Neural progenitor cell (in vitro differentiated cells): ENCODE results near the gene ERICH2. TPM values are rescaled to one million over a fixed set of nuclear protein-coding genes. Genes with fewer than 3 reads are reported as not detected.

Source experiments
- DNase-seq: peaks from one replicate; pipeline ENCODE4 v3.0.0-alpha.2; 2016; ENCODE audit warnings: low spot score
- H2AFZ ChIP-seq: fragments of 200-600 bp; sonication (generic); replicated peaks from 2 replicates; pipeline ENCODE4 v1.6.1; 2016; ENCODE audit warnings: antibody characterized with exemption
- H3F3A ChIP-seq: fragments of 200-600 bp; sonication (generic); 2 replicates; pipeline ENCODE4 v1.6.1; 2016; ENCODE audit warnings: antibody characterized with exemption, low read depth
- H3K27ac ChIP-seq: fragments of 200-600 bp; sonication (generic); 2 replicates; pipeline ENCODE4 v1.5.1; 2016; ENCODE audit warnings: mild to moderate bottlenecking
- H3K27me3 ChIP-seq: fragments of 200-600 bp; sonication (generic); 2 replicates; pipeline ENCODE4 v1.6.1; 2016; ENCODE audit warnings: mild to moderate bottlenecking, moderate library complexity
- H3K36me3 ChIP-seq: fragments of 200-600 bp; sonication (generic); 2 replicates; pipeline ENCODE4 v1.5.1; 2016
- H3K4me1 ChIP-seq: fragments of 200-600 bp; sonication (generic); 2 replicates; pipeline ENCODE4 v1.6.1; 2016; ENCODE audit warnings: mixed run types
- H3K4me2 ChIP-seq: fragments of 200-600 bp; sonication (generic); 2 replicates; pipeline ENCODE4 v1.6.1; 2016
- H3K4me3 ChIP-seq: fragments of 200-600 bp; sonication (generic); 2 replicates; pipeline ENCODE4 v1.5.1; 2016
- H3K79me2 ChIP-seq: fragments of 200-600 bp; sonication (generic); 2 replicates; pipeline ENCODE4 v1.6.1; 2016; ENCODE audit warnings: low read depth
- H3K9ac ChIP-seq: fragments of 200-600 bp; sonication (generic); 2 replicates; pipeline ENCODE4 v1.6.1; 2016
- H3K9me3 ChIP-seq: fragments of 200-600 bp; sonication (generic); 2 replicates; pipeline ENCODE4 v1.5.1; 2016; ENCODE audit warnings: low read depth
- H4K20me1 ChIP-seq: fragments of 200-600 bp; sonication (generic); 2 replicates; pipeline ENCODE4 v1.6.1; 2016; ENCODE audit warnings: low read depth
- H3K27ac Mint-ChIP-seq: 3 replicates; pipeline ENCODE4 v1.8.0; 2021; ENCODE audit warnings: mixed read lengths
- H3K27me3 Mint-ChIP-seq: 2 replicates; pipeline ENCODE4 v1.8.0; 2022; ENCODE audit warnings: low read depth, mild to moderate bottlenecking, inconsistent platforms, moderate library complexity, mixed read lengths; ENCODE audit not compliant: insufficient read depth
- H3K36me3 Mint-ChIP-seq: 3 replicates; pipeline ENCODE4 v1.8.0; 2021; ENCODE audit warnings: mixed read lengths
- H3K4me1 Mint-ChIP-seq: 3 replicates; pipeline ENCODE4 v1.8.0; 2021; ENCODE audit warnings: mixed read lengths
- H3K4me3 Mint-ChIP-seq: 3 replicates; pipeline ENCODE4 v1.8.0; 2021; ENCODE audit warnings: mild to moderate bottlenecking, moderate library complexity, mixed read lengths
- H3K9me3 Mint-ChIP-seq: 3 replicates; pipeline ENCODE4 v1.8.0; 2020; ENCODE audit warnings: mixed read lengths
- EZH2 ChIP-seq: fragments of 200-600 bp; sonication (generic); IDR thresholded peaks from 2 replicates; pipeline ENCODE4 v1.6.1; 2017; ENCODE audit warnings: antibody characterized with exemption, mild to moderate bottlenecking, moderate library complexity
- EZH2phosphoT487 ChIP-seq: fragments of 200-600 bp; sonication (generic); IDR thresholded peaks from 2 replicates; pipeline ENCODE4 v1.6.1; 2017; ENCODE audit warnings: antibody characterized with exemption
- total RNA-seq: library from RNA; depleted of rRNA; stranded (reverse); fragments of >200 nt; gene quantifications from 2 replicates; pipeline ENCODE4 v1.2.3, GENCODE V29; 2015; ENCODE audit warnings: low replicate concordance
- TF ChIP-seq, protein P1 (sequence below): fragments of 200-600 bp; sonication (generic); IDR thresholded peaks from 2 replicates; pipeline ENCODE4 v1.5.1; 2017; ENCODE audit warnings: antibody characterized with exemption, mild to moderate bottlenecking

Gene ERICH2
- total RNA-seq, 1 donor from 2014 or later, result 2.7 TPM

DNA sequence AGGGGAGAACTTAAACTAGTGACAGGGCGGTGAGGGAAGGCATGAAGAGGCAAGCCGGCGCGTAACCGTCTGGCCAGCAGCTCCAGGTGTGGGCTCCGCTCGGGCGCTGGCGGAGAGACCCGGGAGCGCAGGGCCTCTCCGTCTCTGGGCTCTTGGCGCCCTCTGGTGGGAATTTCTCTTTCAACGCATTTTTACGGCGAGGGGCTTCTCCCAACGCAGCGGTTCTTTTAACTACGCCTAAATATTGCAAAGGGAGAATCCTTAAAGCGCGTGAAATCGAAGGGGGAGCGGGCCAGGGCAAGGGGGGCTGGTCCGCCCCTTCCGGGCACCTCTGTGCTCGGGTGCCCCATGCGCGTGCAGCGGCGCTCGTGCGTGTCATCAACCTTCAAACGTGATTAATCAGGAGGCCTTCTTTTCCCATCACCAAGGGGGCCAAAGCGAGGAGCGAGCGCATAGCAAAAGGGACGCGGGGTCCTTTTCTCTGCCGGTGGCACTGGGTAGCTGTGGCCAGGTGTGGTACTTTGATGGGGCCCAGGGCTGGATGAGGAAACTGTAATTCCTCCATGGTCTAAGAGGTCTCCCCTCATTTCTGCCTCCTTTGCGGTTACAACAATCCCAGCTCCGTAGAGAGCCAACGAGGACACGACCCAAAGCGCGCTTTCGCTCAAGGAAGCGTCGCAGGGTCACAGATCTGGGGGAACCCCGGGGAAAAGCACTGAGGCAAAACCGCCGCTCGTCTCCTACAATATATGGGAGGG, 45.7 kb downstream of the ERICH2 start:
- Histone ChIP-seq H2AFZ (peak overlapping the region; percentile 80), H3K4me3 (peak overlapping the region; percentile 60), H3K4me2 (peak overlapping the region; percentile 96), H3K79me2 (no peaks in the 10 kb centered on the region), H3F3A (peaks cover 78% of the 10 kb centered on the region), H3K27ac (no peak overlapping the region), H3K9me3 (no peaks in the 10 kb centered on the region), H3K36me3 (no peaks in the 10 kb centered on the region), H3K27me3 (peaks cover 81% of the 10 kb centered on the region), H3K4me1 (peaks cover 51% of the 10 kb centered on the region), H4K20me1 (peaks cover 34% of the 10 kb centered on the region), H3K9ac (no peak overlapping the region)
- Mint-ChIP-seq H3K27ac (no peak overlapping the region), H3K27me3 (peaks cover 75% of the 10 kb centered on the region), H3K9me3 (no peaks in the 10 kb centered on the region), H3K4me3 (peak overlapping the region; percentile 88), H3K4me1 (peaks cover 57% of the 10 kb centered on the region), H3K36me3 (no peaks in the 10 kb centered on the region)
- DNase-seq, result peak; percentile 94
- TF ChIP-seq, protein P1, sequence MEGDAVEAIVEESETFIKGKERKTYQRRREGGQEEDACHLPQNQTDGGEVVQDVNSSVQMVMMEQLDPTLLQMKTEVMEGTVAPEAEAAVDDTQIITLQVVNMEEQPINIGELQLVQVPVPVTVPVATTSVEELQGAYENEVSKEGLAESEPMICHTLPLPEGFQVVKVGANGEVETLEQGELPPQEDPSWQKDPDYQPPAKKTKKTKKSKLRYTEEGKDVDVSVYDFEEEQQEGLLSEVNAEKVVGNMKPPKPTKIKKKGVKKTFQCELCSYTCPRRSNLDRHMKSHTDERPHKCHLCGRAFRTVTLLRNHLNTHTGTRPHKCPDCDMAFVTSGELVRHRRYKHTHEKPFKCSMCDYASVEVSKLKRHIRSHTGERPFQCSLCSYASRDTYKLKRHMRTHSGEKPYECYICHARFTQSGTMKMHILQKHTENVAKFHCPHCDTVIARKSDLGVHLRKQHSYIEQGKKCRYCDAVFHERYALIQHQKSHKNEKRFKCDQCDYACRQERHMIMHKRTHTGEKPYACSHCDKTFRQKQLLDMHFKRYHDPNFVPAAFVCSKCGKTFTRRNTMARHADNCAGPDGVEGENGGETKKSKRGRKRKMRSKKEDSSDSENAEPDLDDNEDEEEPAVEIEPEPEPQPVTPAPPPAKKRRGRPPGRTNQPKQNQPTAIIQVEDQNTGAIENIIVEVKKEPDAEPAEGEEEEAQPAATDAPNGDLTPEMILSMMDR, result peak; percentile 94
- TF ChIP-seq EZH2 (peak; percentile 27), EZH2phosphoT487 (no peak)

DNA sequence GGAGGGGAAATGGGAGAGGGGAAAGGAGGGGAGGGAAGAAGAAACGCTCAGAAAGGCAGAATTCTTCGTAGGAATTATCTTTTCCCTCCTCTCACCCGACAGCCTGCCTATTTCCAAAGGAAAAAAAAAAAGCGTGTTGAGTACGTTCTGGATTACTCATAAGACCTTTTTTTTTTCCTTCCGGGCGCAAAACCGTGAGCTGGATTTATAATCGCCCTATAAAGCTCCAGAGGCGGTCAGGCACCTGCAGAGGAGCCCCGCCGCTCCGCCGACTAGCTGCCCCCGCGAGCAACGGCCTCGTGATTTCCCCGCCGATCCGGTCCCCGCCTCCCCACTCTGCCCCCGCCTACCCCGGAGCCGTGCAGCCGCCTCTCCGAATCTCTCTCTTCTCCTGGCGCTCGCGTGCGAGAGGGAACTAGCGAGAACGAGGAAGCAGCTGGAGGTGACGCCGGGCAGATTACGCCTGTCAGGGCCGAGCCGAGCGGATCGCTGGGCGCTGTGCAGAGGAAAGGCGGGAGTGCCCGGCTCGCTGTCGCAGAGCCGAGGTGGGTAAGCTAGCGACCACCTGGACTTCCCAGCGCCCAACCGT, 46.4 kb downstream of the ERICH2 start, which contains the start of gene GAD1:
TSS of gene GAD1 (plus strand) at position 384 of the 589 bp plus-strand sequence. CDS start 1,705 bp downstream, outside the sequence.
- Histone ChIP-seq H3K36me3 (no peaks in the 10 kb centered on the region), H3K9me3 (no peaks in the 10 kb centered on the region), H2AFZ (peak within 1 kb of the TSS; percentile 81), H3K4me3 (peak within 1 kb of the TSS; percentile 60), H3K4me1 (peaks cover 58% of the 10 kb centered on the region), H4K20me1 (peaks cover 38% of the 10 kb centered on the region), H3K9ac (no peak within 1 kb of the TSS), H3K79me2 (no peaks in the 10 kb centered on the region), H3K4me2 (peak within 1 kb of the TSS; percentile 96), H3F3A (peaks cover 83% of the 10 kb centered on the region), H3K27me3 (peaks cover 88% of the 10 kb centered on the region), H3K27ac (no peak within 1 kb of the TSS)
- DNase-seq, result peak; percentile 82
- Mint-ChIP-seq H3K4me1 (peaks cover 63% of the 10 kb centered on the region), H3K27me3 (peaks cover 82% of the 10 kb centered on the region), H3K27ac (no peak within 1 kb of the TSS), H3K4me3 (peak within 1 kb of the TSS; percentile 88), H3K36me3 (no peaks in the 10 kb centered on the region), H3K9me3 (no peaks in the 10 kb centered on the region)
- TF ChIP-seq EZH2phosphoT487, result no peak
- TF ChIP-seq EZH2, result peak; percentile 18

DNA sequence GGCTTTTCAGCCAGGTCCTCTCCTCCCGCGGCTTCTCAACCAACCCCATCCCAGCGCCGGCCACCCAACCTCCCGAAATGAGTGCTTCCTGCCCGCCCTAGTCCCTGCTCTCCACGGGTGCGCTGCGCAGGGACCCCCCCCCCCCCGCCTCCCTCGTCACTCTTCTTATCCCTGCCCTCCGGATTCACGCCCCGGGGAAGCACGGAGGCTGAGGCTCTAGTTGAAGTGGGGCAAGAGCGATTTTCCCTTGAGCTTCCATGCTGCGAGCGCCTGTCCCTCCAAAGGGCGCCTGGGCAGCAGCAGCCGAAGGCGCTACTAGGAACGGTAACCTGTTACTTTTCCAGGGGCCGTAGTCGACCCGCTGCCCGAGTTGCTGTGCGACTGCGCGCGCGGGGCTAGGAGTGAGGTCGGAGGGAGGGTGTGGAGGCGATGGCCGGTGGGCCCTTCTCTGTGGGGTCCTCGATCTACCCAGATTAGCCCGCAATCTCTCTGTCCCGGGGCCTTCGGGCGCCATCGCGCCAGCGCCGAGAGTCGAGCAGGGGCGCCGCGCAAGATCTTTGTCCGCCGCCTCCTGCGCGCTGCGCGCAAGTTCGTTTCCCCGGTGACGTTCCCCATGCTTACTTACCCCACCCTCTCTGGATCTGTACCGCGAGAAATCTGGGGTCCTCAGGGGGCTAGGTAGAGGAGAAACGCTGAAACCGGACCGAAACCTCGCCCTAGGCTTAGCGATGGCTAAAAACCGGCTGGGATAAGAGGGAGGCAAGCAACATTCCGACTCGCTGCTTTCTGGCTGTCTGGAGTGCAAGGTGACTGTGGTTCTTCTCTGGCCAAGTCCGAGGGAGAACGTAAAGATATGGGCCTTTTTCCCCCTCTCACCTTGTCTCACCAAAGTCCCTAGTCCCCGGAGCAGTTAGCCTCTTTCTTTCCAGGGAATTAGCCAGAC, 47.2 kb downstream of the ERICH2 start:
- H3K4me3 Mint-ChIP-seq, result peak overlapping the region; percentile 88

More for the DNA sequence above, 47.2 kb downstream of the ERICH2 start:
- no peaks in the 10 kb centered on the region for H3K9me3 ChIP-seq
- peaks cover 63% of the 10 kb centered on the region for H3K4me1 ChIP-seq
- Mint-ChIP-seq H3K9me3 (no peaks in the 10 kb centered on the region), H3K27ac (no peak overlapping the region), H3K36me3 (no peaks in the 10 kb centered on the region), H3K4me1 (peaks cover 68% of the 10 kb centered on the region), H3K27me3 (peaks cover 89% of the 10 kb centered on the region)
- H4K20me1 ChIP-seq, result peaks cover 41% of the 10 kb centered on the region
- H3K4me3 ChIP-seq, result peak overlapping the region; percentile 60
- no peaks in the 10 kb centered on the region for H3K36me3 ChIP-seq
- no peak overlapping the region for H3K9ac ChIP-seq
- peak overlapping the region; percentile 96 for H3K4me2 ChIP-seq
- TF ChIP-seq EZH2phosphoT487, result peak; percentile 76
- TF ChIP-seq, protein P1, result no peak
- TF ChIP-seq EZH2, result peak; percentile 76
- peaks cover 80% of the 10 kb centered on the region for H3F3A ChIP-seq
- peak overlapping the region; percentile 81 for H2AFZ ChIP-seq
- H3K27me3 ChIP-seq, result peaks cover 96% of the 10 kb centered on the region
- DNase-seq, result peak; percentile 56
- H3K27ac ChIP-seq, result no peak overlapping the region
- H3K79me2 ChIP-seq, result no peaks in the 10 kb centered on the region
